AG10803 (cell line): ENCODE data around the gene FGF2.
"Not testable (repeated sequence)": the region's sequence is repeated elsewhere in the genome, so short reads cannot be mapped to it uniquely, and the experiment has no call there.

ENCODE experiments used
- DNase-seq: peaks from one replicate; pipeline ENCODE4 v3.0.0; 2010; ENCODE audit warnings: low read depth
- H3K4me3 ChIP-seq: 2 replicates; pipeline ENCODE4 v1.5.1; 2011; ENCODE audit warnings: mild to moderate bottlenecking, low read length, control low read depth
- TF ChIP-seq, protein P1 (sequence below): conservative IDR thresholded peaks from 2 replicates; pipeline ENCODE4 v1.5.1; 2011; ENCODE audit warnings: mild to moderate bottlenecking, low read length, control low read depth, inconsistent platforms

FGF2 gene

DNA sequence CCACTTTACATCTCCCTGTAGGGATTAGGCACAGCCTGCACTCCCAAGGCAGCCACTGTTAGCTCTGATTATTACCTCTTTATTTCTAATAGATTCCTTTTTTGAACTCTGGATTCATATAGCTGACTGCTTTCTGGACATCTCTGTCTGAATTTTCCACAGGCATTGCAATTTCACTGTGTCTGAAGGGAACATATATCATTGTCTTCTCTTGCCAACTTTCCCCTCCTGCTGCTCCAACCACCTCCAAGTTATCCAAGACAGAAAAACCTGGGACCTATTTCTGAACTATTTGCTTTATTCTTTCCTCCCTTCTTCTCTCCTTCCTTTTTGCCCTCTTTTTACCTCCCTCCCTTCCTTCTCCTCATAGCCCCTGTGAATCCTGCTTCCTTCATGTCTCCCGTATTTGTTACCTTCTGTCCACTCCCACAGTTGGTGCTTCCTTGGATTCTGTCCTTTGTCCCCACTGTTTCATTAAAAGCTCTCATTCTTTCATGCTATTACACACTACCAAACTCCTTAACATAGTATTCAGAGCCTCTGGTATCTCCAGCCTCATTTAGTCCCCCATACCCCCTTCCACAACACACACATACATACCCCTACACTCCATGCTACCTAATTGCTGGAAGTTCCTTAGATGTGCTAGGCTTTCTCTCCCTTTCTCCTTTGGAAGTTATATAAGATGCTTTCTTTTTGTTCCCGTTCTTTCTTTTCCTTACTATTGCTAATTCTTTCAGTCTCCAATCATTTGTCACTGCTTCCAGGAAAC is 34.7 kb downstream of the FGF2 start:
- no peak for DNase-seq
- no peak overlapping the region for H3K4me3 ChIP-seq
- TF ChIP-seq, protein P1, sequence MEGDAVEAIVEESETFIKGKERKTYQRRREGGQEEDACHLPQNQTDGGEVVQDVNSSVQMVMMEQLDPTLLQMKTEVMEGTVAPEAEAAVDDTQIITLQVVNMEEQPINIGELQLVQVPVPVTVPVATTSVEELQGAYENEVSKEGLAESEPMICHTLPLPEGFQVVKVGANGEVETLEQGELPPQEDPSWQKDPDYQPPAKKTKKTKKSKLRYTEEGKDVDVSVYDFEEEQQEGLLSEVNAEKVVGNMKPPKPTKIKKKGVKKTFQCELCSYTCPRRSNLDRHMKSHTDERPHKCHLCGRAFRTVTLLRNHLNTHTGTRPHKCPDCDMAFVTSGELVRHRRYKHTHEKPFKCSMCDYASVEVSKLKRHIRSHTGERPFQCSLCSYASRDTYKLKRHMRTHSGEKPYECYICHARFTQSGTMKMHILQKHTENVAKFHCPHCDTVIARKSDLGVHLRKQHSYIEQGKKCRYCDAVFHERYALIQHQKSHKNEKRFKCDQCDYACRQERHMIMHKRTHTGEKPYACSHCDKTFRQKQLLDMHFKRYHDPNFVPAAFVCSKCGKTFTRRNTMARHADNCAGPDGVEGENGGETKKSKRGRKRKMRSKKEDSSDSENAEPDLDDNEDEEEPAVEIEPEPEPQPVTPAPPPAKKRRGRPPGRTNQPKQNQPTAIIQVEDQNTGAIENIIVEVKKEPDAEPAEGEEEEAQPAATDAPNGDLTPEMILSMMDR: no peak

DNA sequence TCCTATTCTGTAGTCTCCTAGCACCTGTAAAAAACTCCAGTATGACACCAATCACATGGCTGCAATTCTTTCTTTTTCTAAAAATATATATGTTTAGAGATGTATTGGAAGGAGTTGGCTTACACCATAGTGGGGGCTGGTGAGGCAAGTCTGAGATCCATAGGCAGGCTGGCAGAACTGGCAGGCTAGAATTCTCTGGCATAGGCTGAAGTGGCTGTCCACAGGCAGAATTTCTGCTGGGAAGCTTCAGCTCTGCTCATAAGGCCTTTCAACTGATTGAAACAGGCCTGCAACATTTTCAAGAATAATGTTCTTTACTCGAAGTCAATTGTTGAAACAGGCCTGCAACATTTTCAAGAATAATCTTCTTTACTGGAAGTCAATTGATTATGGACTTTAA is 37.0 kb downstream of the FGF2 start:
- H3K4me3 ChIP-seq: no peak overlapping the region
- DNase-seq: no peak
- TF ChIP-seq, protein P1: no peak

DNA sequence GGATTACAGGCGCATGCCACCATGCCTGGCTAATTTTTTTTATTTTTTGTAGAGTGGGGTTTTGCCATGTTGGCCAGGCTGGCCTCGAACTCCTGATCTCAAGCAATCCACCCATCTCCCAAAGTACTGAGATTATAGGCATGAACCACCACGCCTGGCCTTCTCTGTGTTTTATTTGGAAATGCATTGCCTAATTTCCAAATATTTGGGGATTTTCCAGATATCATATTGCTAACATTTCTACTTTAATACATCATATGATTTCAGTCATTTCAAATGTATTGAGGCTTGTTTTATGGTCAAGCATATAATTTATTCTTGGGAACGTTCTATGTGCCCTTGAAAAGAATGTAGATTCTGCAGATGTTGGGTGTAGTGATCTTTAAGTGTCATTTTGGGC is 38.8 kb downstream of the FGF2 start:
- peak; percentile 56 for DNase-seq
- no peak overlapping the region for H3K4me3 ChIP-seq
- TF ChIP-seq, protein P1: no peak

DNA sequence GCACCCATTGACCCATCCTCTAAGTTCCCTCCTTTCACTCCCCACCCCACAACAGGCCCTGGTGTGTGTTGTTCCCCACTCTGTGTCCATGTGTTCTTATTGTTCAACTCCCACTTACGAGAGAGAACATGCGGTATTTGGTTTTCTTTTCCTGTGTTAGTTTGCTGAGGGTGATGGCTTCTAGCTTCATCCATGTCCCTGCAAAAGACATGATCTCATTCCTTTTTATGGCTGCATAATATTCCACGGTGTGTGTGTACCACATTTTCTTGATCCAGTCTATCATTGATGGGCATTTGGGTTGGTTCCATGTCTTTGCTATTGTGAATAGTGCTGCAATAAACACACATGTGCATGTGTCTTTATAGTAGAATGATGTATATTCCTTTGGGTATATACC is 41.6 kb downstream of the FGF2 start:
- H3K4me3 ChIP-seq, DNase-seq: not testable (repeated sequence)

DNA sequence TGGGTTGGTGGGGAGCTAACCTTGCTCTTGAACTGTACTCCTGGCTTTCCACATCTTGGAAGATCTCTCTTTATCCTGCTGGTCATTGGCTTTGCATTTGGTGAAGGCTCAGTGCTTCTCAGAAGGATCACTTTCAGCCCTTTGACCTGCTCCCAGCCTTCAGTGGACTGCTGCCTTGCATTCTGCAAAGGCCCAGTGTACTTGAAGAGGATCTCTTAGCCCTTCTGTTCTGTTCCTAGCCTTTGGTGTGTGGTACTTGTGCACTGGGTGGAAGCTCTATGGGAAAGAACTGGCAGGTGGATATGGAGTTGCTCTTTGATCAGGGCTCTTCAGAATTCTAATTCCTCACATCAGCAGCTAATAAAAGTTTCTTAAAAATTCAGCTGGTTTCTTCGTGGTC is 46.5 kb downstream of the FGF2 start:
- DNase-seq: no peak

DNA sequence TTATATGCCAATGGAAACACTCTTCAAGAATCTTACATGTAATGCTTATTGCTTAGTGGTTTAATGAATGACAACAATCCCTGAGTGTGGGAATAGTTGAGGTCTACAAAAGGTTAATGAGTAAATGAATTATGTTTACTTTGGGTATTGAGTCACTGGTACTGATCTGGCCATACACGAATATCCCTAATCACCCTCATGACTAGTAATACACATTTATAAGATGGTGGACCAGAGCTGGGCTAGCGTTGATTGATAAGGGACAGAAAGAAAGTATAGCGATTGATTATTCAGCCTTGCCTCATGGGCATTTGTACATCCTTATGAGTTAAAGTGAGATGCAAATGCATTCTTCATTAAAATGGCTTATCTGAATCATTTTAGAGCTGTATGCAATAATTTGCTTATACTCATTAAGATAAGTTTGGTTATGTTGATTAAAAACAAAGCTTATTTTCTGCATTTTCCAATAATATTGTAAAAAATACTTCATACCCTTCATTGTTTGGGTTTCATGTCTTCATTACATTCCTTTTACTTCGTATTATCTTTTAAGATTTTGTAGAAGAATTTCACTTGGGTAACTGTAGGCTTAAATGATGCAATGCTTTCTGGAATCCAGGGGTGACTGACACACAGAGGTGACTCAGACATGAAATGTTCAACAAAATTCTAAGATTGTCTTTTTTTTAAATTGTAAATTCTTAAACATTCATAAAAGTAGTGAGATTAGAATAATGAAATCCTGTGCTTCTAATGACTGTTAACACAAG is 47.4 kb downstream of the FGF2 start:
- no peak overlapping the region for H3K4me3 ChIP-seq
- TF ChIP-seq, protein P1: no peak
- peak; percentile 86 for DNase-seq

More for the DNA sequence above, 46.5 kb downstream of the FGF2 start:
- H3K4me3 ChIP-seq: no peak overlapping the region
- TF ChIP-seq, protein P1: no peak

DNA sequence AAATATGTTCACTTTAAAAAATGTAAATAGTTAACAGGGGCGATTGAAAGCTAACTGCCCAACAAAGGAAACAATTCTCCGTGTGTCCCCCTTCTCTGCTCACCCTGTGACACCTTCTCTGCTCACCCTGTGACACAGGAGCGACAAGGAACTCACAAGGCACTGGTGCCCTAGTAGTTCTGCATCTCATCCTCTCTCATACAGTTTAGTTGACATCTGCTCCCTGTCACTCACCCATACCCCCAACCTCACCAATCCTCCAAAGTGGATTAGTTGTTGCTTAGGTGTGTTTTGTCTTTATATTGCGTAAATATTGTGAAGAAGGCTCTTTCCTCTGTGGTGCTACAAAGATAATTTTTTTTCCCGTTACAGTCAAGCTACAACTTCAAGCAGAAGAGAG is 49.3 kb downstream of the FGF2 start:
- no peak for DNase-seq
- no peak overlapping the region for H3K4me3 ChIP-seq
- TF ChIP-seq, protein P1: no peak
